NCI-H1105 treated with DMSO at 0.1 percent for 48 hours (cell line): ENCODE measurements around the gene PRF1.
"Not testable (repeated sequence)": the region's sequence is repeated elsewhere in the genome, so short reads cannot be mapped to it uniquely, and the experiment has no call there.

Experiments used
- DNase-seq: peaks from one replicate; lab custom pipeline; 2025; lab: John Stamatoyannopoulos, UW

PRF1 gene

GRCh38 chr10:70602665-70603448 is at the start of gene PRF1:
PRF1 (minus strand) TSS chr10:70602741; CDS start chr10:70600902, 1,839 bp downstream.
- no peak for DNase-seq

- DNase-seq: no peak
These were observed 49.1 kb upstream of the PRF1 start for GRCh38 chr10:70651661-70652060.

- no peak for DNase-seq
These were observed 48.2 kb upstream of the PRF1 start for GRCh38 chr10:70650718-70651117.

- no peak for DNase-seq
These were observed 47.6 kb upstream of the PRF1 start for GRCh38 chr10:70650104-70650503.

GRCh38 chr10:70649526-70649925 is 47.0 kb upstream of the PRF1 start:
- no peak for DNase-seq

- DNase-seq: no peak
These were observed 45.9 kb upstream of the PRF1 start for GRCh38 chr10:70648427-70648826.

- DNase-seq: no peak
These were observed 44.5 kb upstream of the PRF1 start for GRCh38 chr10:70647086-70647485.

GRCh38 chr10:70644959-70645358 is 42.4 kb upstream of the PRF1 start:
- not testable (repeated sequence) for DNase-seq

- not testable (repeated sequence) for DNase-seq
These were observed 40.7 kb upstream of the PRF1 start for GRCh38 chr10:70643272-70643671.

GRCh38 chr10:70639640-70640383 is 37.3 kb upstream of the PRF1 start:
- not testable (repeated sequence) for DNase-seq

GRCh38 chr10:70634515-70634914 is 32.0 kb upstream of the PRF1 start:
- not testable (repeated sequence) for DNase-seq

GRCh38 chr10:70634011-70634410 is 31.5 kb upstream of the PRF1 start:
- no peak for DNase-seq

- not testable (repeated sequence) for DNase-seq
These were observed 29.2 kb upstream of the PRF1 start for GRCh38 chr10:70631735-70632134.

GRCh38 chr10:70629338-70629737 is 26.8 kb upstream of the PRF1 start:
- DNase-seq: no peak

GRCh38 chr10:70626056-70626455 is 23.5 kb upstream of the PRF1 start:
- DNase-seq: no peak

- DNase-seq: no peak
These were observed 20.7 kb upstream of the PRF1 start for GRCh38 chr10:70622981-70623844.

GRCh38 chr10:70622541-70622940 is 20.0 kb upstream of the PRF1 start:
- DNase-seq: no peak

- DNase-seq: no peak
These were observed 19.1 kb upstream of the PRF1 start for GRCh38 chr10:70621503-70622078.

- no peak for DNase-seq
These were observed 17.4 kb upstream of the PRF1 start for GRCh38 chr10:70620020-70620289.

GRCh38 chr10:70619271-70620019 is 16.9 kb upstream of the PRF1 start:
- no peak for DNase-seq

GRCh38 chr10:70618663-70619062 is 16.1 kb upstream of the PRF1 start:
- DNase-seq: no peak
